Mesendoderm (in vitro differentiated cells): ENCODE measurements around the gene CENPN.

Source experiments
- DNase-seq: peaks from one replicate; pipeline ENCODE4 v3.0.0; 2013
- H2AK5ac ChIP-seq: 2 replicates; pipeline ENCODE4 v1.6.1; 2013; ENCODE audit warnings: low read length, inconsistent platforms
- H2BK120ac ChIP-seq: 2 replicates; pipeline ENCODE4 v1.6.1; 2013; ENCODE audit warnings: low read depth, mild to moderate bottlenecking, low read length, moderate library complexity, mixed read lengths
- H2BK15ac ChIP-seq: replicated peaks from 2 replicates; pipeline ENCODE4 v1.6.1; 2013; ENCODE audit warnings: low read depth, mild to moderate bottlenecking, moderate library complexity
- H2BK5ac ChIP-seq: 2 replicates; pipeline ENCODE4 v1.6.1; 2013; ENCODE audit warnings: low read length, inconsistent platforms
- H3K18ac ChIP-seq: 2 replicates; pipeline ENCODE4 v1.6.1; 2013; ENCODE audit warnings: mild to moderate bottlenecking, low read length, mixed read lengths
- H3K23ac ChIP-seq: one replicate; pipeline ENCODE4 v1.6.1; 2013; ENCODE audit warnings: low read length
- H3K27ac ChIP-seq: 2 replicates; pipeline ENCODE4 v1.5.1; 2013; ENCODE audit warnings: low read depth, mild to moderate bottlenecking, inconsistent platforms, low read length, moderate library complexity
- H3K27me3 ChIP-seq: 2 replicates; pipeline ENCODE4 v1.6.1; 2013; ENCODE audit warnings: low read length, control low read depth, mild to moderate bottlenecking, inconsistent platforms; ENCODE audit not compliant: insufficient read depth, poor library complexity
- H3K36me3 ChIP-seq: 2 replicates; pipeline ENCODE4 v1.6.1; 2013; ENCODE audit warnings: low read length, inconsistent platforms; ENCODE audit not compliant: control insufficient read depth, insufficient read depth
- H3K4ac ChIP-seq: one replicate; pipeline ENCODE4 v1.6.1; 2013; ENCODE audit warnings: low read depth, mild to moderate bottlenecking, low read length, moderate library complexity
- H3K4me1 ChIP-seq: 2 replicates; pipeline ENCODE4 v1.6.1; 2013; ENCODE audit warnings: low read depth, low read length, inconsistent platforms; ENCODE audit not compliant: control insufficient read depth
- H3K4me2 ChIP-seq: 2 replicates; pipeline ENCODE4 v1.6.1; 2013; ENCODE audit warnings: low read length
- H3K4me3 ChIP-seq: 2 replicates; pipeline ENCODE4 v1.5.1; 2013; ENCODE audit warnings: mild to moderate bottlenecking, low read length
- H3K56ac ChIP-seq: one replicate; pipeline ENCODE4 v1.6.1; 2013; ENCODE audit warnings: low read length
- H3K79me1 ChIP-seq: 2 replicates; pipeline ENCODE4 v1.6.1; 2013; ENCODE audit warnings: low read length, inconsistent platforms
- H3K79me2 ChIP-seq: 2 replicates; pipeline ENCODE4 v1.6.1; 2013; ENCODE audit warnings: mild to moderate bottlenecking, low read length; ENCODE audit not compliant: control insufficient read depth, insufficient read depth
- H3K9ac ChIP-seq: 2 replicates; pipeline ENCODE4 v1.6.1; 2013; ENCODE audit warnings: low read length, inconsistent platforms
- H4K5ac ChIP-seq: one replicate; pipeline ENCODE4 v1.6.1; 2013; ENCODE audit warnings: low read length
- H4K8ac ChIP-seq: one replicate; pipeline ENCODE4 v1.6.1; 2013; ENCODE audit warnings: low read depth, mild to moderate bottlenecking, control low read depth, low read length, moderate library complexity
- WGBS: extraction: QIAGEN DNeasy Blood & Tissue Kit; methylation state at CpG from one replicate; pipeline ENCODE4 v1.1.7; 2013; ENCODE audit warnings: low lambda C conversion rate, missing lambda C conversion rate; ENCODE audit not compliant: insufficient coverage; ENCODE audit errors: extremely low coverage; 5-methylcytosine and 5-hydroxymethylcytosine counted together

CENPN gene

DNA sequence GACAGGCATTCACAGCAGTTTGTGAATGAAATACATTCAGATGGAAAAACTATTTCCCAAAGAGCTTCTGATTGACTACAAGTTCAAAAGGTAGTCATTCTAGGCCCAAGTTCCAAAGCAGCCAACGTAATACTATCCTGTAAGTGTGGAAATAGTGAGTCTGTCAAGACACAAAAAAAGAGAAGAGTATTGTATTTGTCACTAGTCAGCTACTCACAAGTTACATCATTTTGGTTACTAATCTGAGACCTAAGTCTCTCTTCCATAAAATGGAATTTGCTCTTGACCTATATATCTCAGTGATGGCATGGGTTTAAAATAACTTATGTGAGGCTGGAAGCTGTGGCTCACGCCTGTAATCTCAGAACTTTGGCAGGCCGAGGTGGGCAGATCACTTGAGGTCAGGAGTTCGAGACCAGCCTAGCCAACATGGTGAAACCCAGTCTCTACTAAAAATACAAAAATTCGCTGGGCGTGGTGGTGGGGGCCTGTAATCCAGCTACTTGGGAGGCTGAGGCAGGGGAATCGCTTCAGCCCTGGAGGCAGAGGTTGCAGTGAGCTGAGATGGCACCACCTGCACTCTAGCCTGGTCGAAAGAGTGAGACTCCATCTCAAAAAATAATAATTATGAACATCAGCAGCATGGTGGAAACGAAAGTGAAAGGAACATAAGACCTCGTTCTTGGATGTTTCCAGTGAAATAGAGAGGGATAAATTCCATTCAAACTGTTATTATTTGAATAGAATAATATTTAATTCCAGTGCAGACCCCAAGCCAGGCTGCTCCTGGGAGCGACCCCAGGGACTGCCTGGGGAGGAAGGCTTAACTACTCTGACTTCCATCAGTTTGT lies 3.2 kb upstream of the CENPN start:
- no peak overlapping the region for H3K4ac ChIP-seq
- no peak overlapping the region for H4K5ac ChIP-seq
- no peaks in the 10 kb centered on the region for H3K36me3 ChIP-seq
- no peak for DNase-seq
- H4K8ac ChIP-seq = no peak overlapping the region
- no peak overlapping the region for H2BK15ac ChIP-seq
- WGBS = no CpG with 5 or more reads among the region's 11 CpGs
- H3K18ac ChIP-seq = no peak overlapping the region
- no peaks in the 10 kb centered on the region for H3K27me3 ChIP-seq
- no peak overlapping the region for H2BK5ac ChIP-seq
- no peak overlapping the region for H2AK5ac ChIP-seq
- H3K27ac ChIP-seq = no peak overlapping the region
- no peaks in the 10 kb centered on the region for H3K4me1 ChIP-seq
- H3K23ac ChIP-seq = no peak overlapping the region
- H3K4me2 ChIP-seq = no peak overlapping the region
- H3K79me2 ChIP-seq = peaks cover 73% of the 10 kb centered on the region
- no peak overlapping the region for H3K9ac ChIP-seq
- no peak overlapping the region for H3K56ac ChIP-seq
- H3K79me1 ChIP-seq = peaks cover 16% of the 10 kb centered on the region
- H2BK120ac ChIP-seq = no peak overlapping the region
- no peak overlapping the region for H3K4me3 ChIP-seq

- DNase-seq = peak; percentile 58
- H3K23ac ChIP-seq = no peak overlapping the region
- H3K27ac ChIP-seq = no peak overlapping the region
- H3K4me3 ChIP-seq = no peak overlapping the region
- H3K56ac ChIP-seq = no peak overlapping the region
- H3K79me1 ChIP-seq = peaks cover 15% of the 10 kb centered on the region
- no peaks in the 10 kb centered on the region for H3K4me1 ChIP-seq
- no peak overlapping the region for H2AK5ac ChIP-seq
- peaks cover 71% of the 10 kb centered on the region for H3K79me2 ChIP-seq
- no peaks in the 10 kb centered on the region for H3K27me3 ChIP-seq
- no peak overlapping the region for H3K18ac ChIP-seq
- H3K36me3 ChIP-seq = no peaks in the 10 kb centered on the region
- H2BK5ac ChIP-seq = no peak overlapping the region
- H3K9ac ChIP-seq = no peak overlapping the region
- no peak overlapping the region for H2BK120ac ChIP-seq
- H4K5ac ChIP-seq = no peak overlapping the region
- WGBS = no CpG with 5 or more reads among the region's 14 CpGs
- H3K4me2 ChIP-seq = no peak overlapping the region
- no peak overlapping the region for H2BK15ac ChIP-seq
- H3K4ac ChIP-seq = no peak overlapping the region
- no peak overlapping the region for H4K8ac ChIP-seq
These were observed 2.2 kb upstream of the CENPN start for GRCh38 chr16:81004646-81005353.

- Histone ChIP-seq H2BK5ac (no peak overlapping the region), H3K4me3 (peak overlapping the region; percentile 13), H3K79me1 (peaks cover 15% of the 10 kb centered on the region), H3K4me1 (no peaks in the 10 kb centered on the region), H2BK15ac (no peak overlapping the region), H3K27ac (no peak overlapping the region), H3K9ac (peak overlapping the region; percentile 94), H3K36me3 (no peaks in the 10 kb centered on the region), H2BK120ac (no peak overlapping the region), H3K4ac (no peak overlapping the region), H4K5ac (no peak overlapping the region), H2AK5ac (no peak overlapping the region), H3K79me2 (peaks cover 74% of the 10 kb centered on the region), H3K56ac (peak overlapping the region; percentile 100), H3K23ac (no peak overlapping the region), H4K8ac (no peak overlapping the region), H3K4me2 (peak overlapping the region; percentile 27), H3K18ac (no peak overlapping the region), H3K27me3 (no peaks in the 10 kb centered on the region)
- no CpG with 5 or more reads among the region's 18 CpGs for WGBS
- DNase-seq = peak; percentile 33
These were observed 1.3 kb upstream of the CENPN start for GRCh38 chr16:81005610-81006161.

- H3K4me3 ChIP-seq = peak overlapping the region; percentile 81
- H2BK5ac ChIP-seq = no peak overlapping the region
- peak overlapping the region; percentile 49 for H3K4me2 ChIP-seq
- H3K9ac ChIP-seq = peak overlapping the region; percentile 94
- H3K79me1 ChIP-seq = peaks cover 18% of the 10 kb centered on the region
- H3K4me1 ChIP-seq = no peaks in the 10 kb centered on the region
- peak overlapping the region; percentile 56 for H3K4ac ChIP-seq
- DNase-seq = no peak
- WGBS = no CpG with 5 or more reads among the region's 50 CpGs
- H3K27me3 ChIP-seq = no peaks in the 10 kb centered on the region
- peaks cover 75% of the 10 kb centered on the region for H3K79me2 ChIP-seq
- H2AK5ac ChIP-seq = no peak overlapping the region
- peak overlapping the region; percentile 100 for H3K56ac ChIP-seq
- no peak overlapping the region for H2BK120ac ChIP-seq
- peaks cover 2% of the 10 kb centered on the region for H3K36me3 ChIP-seq
- H3K27ac ChIP-seq = peak overlapping the region; percentile 79
- no peak overlapping the region for H4K8ac ChIP-seq
- H3K18ac ChIP-seq = peak overlapping the region; percentile 25
- peak overlapping the region; percentile 83 for H3K23ac ChIP-seq
- no peak overlapping the region for H2BK15ac ChIP-seq
- no peak overlapping the region for H4K5ac ChIP-seq
These were observed 702 bp upstream of the CENPN start for GRCh38 chr16:81006211-81006812.

DNA sequence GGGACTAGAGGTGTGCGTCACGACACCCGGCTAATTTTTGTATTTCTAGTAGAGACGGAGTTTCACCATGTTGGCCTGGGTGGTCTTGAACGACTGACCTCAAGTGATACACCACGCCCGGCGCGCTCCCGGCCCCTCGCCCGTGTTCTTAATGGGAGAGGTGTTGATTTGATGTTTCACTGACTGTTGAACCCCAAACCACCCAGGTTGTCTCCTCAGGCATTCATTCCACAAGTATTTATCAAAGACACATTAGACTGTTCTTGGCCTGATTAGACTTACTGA lies 1.4 kb downstream of the CENPN start:
- Histone ChIP-seq H3K23ac (no peak overlapping the region), H3K18ac (no peak overlapping the region), H3K4me3 (no peak overlapping the region), H3K27ac (no peak overlapping the region), H2BK5ac (no peak overlapping the region), H3K27me3 (no peaks in the 10 kb centered on the region), H3K79me2 (peaks cover 57% of the 10 kb centered on the region), H4K5ac (no peak overlapping the region), H3K36me3 (peaks cover 4% of the 10 kb centered on the region), H2AK5ac (no peak overlapping the region), H3K79me1 (peaks cover 15% of the 10 kb centered on the region), H4K8ac (no peak overlapping the region), H3K4me1 (no peaks in the 10 kb centered on the region), H3K4me2 (no peak overlapping the region), H2BK15ac (no peak overlapping the region), H3K4ac (no peak overlapping the region), H2BK120ac (no peak overlapping the region), H3K56ac (peak overlapping the region; percentile 95), H3K9ac (peak overlapping the region; percentile 94)
- no CpG with 5 or more reads among the region's 12 CpGs for WGBS
- no peak for DNase-seq
